Neuronal stem cell (in vitro differentiated cells): ENCODE results near the gene SUSD1.

ENCODE experiments used
- DNase-seq: peaks from one replicate; pipeline ENCODE4 v3.0.0-alpha.2; 2013; ENCODE audit warnings: low spot score
- H2AFZ ChIP-seq: one replicate; pipeline ENCODE4 v1.6.1; 2013; ENCODE audit warnings: mild to moderate bottlenecking, low read length, inconsistent platforms
- H2AK5ac ChIP-seq: 2 replicates; pipeline ENCODE4 v1.6.1; 2013; ENCODE audit warnings: low read depth, mild to moderate bottlenecking, inconsistent platforms, low read length, moderate library complexity, mixed read lengths
- H2BK120ac ChIP-seq: 2 replicates; pipeline ENCODE4 v1.6.1; 2013; ENCODE audit warnings: low read depth, mild to moderate bottlenecking, inconsistent platforms, low read length, moderate library complexity, mixed read lengths
- H2BK12ac ChIP-seq: one replicate; pipeline ENCODE4 v1.6.1; 2013; ENCODE audit warnings: low read length, inconsistent platforms
- H2BK15ac ChIP-seq: 2 replicates; pipeline ENCODE4 v1.6.1; 2013; ENCODE audit warnings: mild to moderate bottlenecking, low read length, inconsistent platforms, mixed read lengths
- H2BK5ac ChIP-seq: one replicate; pipeline ENCODE4 v1.6.1; 2013; ENCODE audit warnings: inconsistent platforms, mild to moderate bottlenecking, low read length, moderate library complexity
- H3K14ac ChIP-seq: one replicate; pipeline ENCODE4 v1.6.1; 2013; ENCODE audit warnings: low read length, inconsistent platforms
- H3K18ac ChIP-seq: 2 replicates; pipeline ENCODE4 v1.6.1; 2013; ENCODE audit warnings: low read length, inconsistent platforms
- H3K23ac ChIP-seq: 2 replicates; pipeline ENCODE4 v1.6.1; 2013; ENCODE audit warnings: low read depth, mild to moderate bottlenecking, mixed read lengths, low read length, inconsistent platforms; ENCODE audit not compliant: poor library complexity
- H3K27ac ChIP-seq: replicated peaks from 3 replicates; pipeline ENCODE4 v1.5.1; 2013; ENCODE audit warnings: low read length, inconsistent platforms
- H3K27me3 ChIP-seq, 3 experiments: 2 replicates each; pipeline ENCODE4 v1.6.1; 2013; ENCODE audit warnings: low read length in 3 of 3, mild to moderate bottlenecking in 2 of 3, inconsistent platforms in 1 of 3, low read depth in 1 of 3, mixed read lengths in 1 of 3, moderate library complexity in 1 of 3; ENCODE audit not compliant: control insufficient read depth in 3 of 3, insufficient read depth in 3 of 3
- H3K36me3 ChIP-seq, 2 donors: replicated peaks in 1 of 2; 2 replicates each; pipeline ENCODE4 v1.6.1; 2013; ENCODE audit warnings: low read length in 2 of 2; ENCODE audit not compliant: control insufficient read depth in 2 of 2, insufficient read depth in 2 of 2
- H3K4ac ChIP-seq: 2 replicates; pipeline ENCODE4 v1.6.1; 2013; ENCODE audit warnings: inconsistent platforms, mild to moderate bottlenecking, low read length, moderate library complexity
- H3K4me1 ChIP-seq, 2 donors: 1 replicate in 1 of 2; 2 replicates in 1 of 2; pipeline ENCODE4 v1.6.1; 2013; ENCODE audit warnings: low read length in 2 of 2, low read depth in 1 of 2; ENCODE audit not compliant: control insufficient read depth in 2 of 2, insufficient read depth in 1 of 2
- H3K4me2 ChIP-seq: one replicate; pipeline ENCODE4 v1.6.1; 2013; ENCODE audit warnings: mild to moderate bottlenecking, low read length, inconsistent platforms; ENCODE audit not compliant: insufficient read depth, poor library complexity, severe bottlenecking
- H3K4me3 ChIP-seq, 2 donors: 2 replicates each; pipeline ENCODE4 v1.5.1; 2013; ENCODE audit warnings: low read length in 2 of 2, mild to moderate bottlenecking in 2 of 2, inconsistent platforms in 1 of 2, moderate library complexity in 1 of 2
- H3K79me1 ChIP-seq: one replicate; pipeline ENCODE4 v1.6.1; 2013; ENCODE audit warnings: low read depth, mild to moderate bottlenecking, inconsistent platforms, low read length, moderate library complexity
- H3K9ac ChIP-seq: one replicate; pipeline ENCODE4 v1.6.1; 2013; ENCODE audit warnings: mild to moderate bottlenecking, low read depth, low read length, inconsistent platforms; ENCODE audit not compliant: poor library complexity
- H3K9me3 ChIP-seq, 2 donors: replicated peaks in 1 of 2; 2 replicates each; pipeline versions ENCODE3 to v1.6.1; 2013; ENCODE audit warnings: low read length in 2 of 2, mild to moderate bottlenecking in 2 of 2, inconsistent platforms in 1 of 2, low read depth in 1 of 2, mixed read lengths in 1 of 2, moderate library complexity in 1 of 2; ENCODE audit not compliant: control insufficient read depth in 2 of 2, insufficient read depth in 1 of 2
- H4K8ac ChIP-seq: one replicate; pipeline ENCODE4 v1.6.1; 2013; ENCODE audit warnings: low read depth, mild to moderate bottlenecking, inconsistent platforms, low read length, moderate library complexity
- H4K91ac ChIP-seq: one replicate; pipeline ENCODE4 v1.6.1; 2013; ENCODE audit warnings: low read length, low read depth, mild to moderate bottlenecking, inconsistent platforms; ENCODE audit not compliant: poor library complexity
- WGBS, 2 donors: extraction: QIAGEN DNeasy Blood & Tissue Kit; methylation state at CpG; one replicate each; pipeline ENCODE4 v1.1.7; 2013; ENCODE audit warnings: missing lambda C conversion rate in 2 of 2, mixed read lengths in 1 of 2; ENCODE audit not compliant: insufficient read length in 2 of 2, insufficient replicate concordance in 1 of 2; ENCODE audit errors: extremely low coverage in 2 of 2; 5-methylcytosine and 5-hydroxymethylcytosine counted together

Gene SUSD1

GRCh38 chr9:112025850-112026249 is 149.2 kb downstream of the SUSD1 start:
- H3K27ac ChIP-seq: no peak overlapping the region

GRCh38 chr9:112021742-112022141 is 153.4 kb downstream of the SUSD1 start:
- H3K27ac ChIP-seq: no peak overlapping the region

More at GRCh38 chr9:112025850-112026249, 149.2 kb downstream of the SUSD1 start:
- Histone ChIP-seq H3K18ac (no peak overlapping the region), H3K36me3 (no peaks in the 10 kb centered on the region), H2AK5ac (no peak overlapping the region), H3K4ac (no peak overlapping the region), H3K9me3 (no peaks in the 10 kb centered on the region), H3K4me3 (no peak overlapping the region), H2BK120ac (no peak overlapping the region), H2BK15ac (no peak overlapping the region), H2BK5ac (no peak overlapping the region), H3K27me3 (no peaks in the 10 kb centered on the region), H2BK12ac (no peak overlapping the region), H3K79me1 (no peaks in the 10 kb centered on the region), H3K4me1 (peaks cover 0 to 1% of the 10 kb centered on the region in 2 donors), H2AFZ (no peak overlapping the region), H4K91ac (no peak overlapping the region), H3K9ac (no peak overlapping the region), H4K8ac (no peak overlapping the region), H3K14ac (no peak overlapping the region), H3K4me2 (no peak overlapping the region), H3K23ac (no peak overlapping the region)
- no CpG with 5 or more reads among the region's 3 CpGs for WGBS, 2 donors
- DNase-seq: no peak

GRCh38 chr9:112020680-112021596 is 154.2 kb downstream of the SUSD1 start:
- Histone ChIP-seq H2BK15ac (no peak overlapping the region), H3K18ac (no peak overlapping the region), H3K9me3 (no peaks in the 10 kb centered on the region), H4K91ac (no peak overlapping the region), H3K4me2 (no peak overlapping the region), H3K27ac (no peak overlapping the region), H3K4me3 (no peak overlapping the region), H4K8ac (no peak overlapping the region), H3K9ac (no peak overlapping the region), H3K36me3 (no peaks in the 10 kb centered on the region), H3K23ac (no peak overlapping the region), H2BK5ac (no peak overlapping the region), H3K14ac (no peak overlapping the region), H2AFZ (no peak overlapping the region), H2BK12ac (no peak overlapping the region), H3K4ac (no peak overlapping the region), H3K79me1 (no peaks in the 10 kb centered on the region), H2AK5ac (no peak overlapping the region), H3K27me3 (no peaks in the 10 kb centered on the region), H2BK120ac (no peak overlapping the region), H3K4me1 (peaks cover 0 to 1% of the 10 kb centered on the region in 2 donors)
- no peak for DNase-seq
- no CpG with 5 or more reads among the region's 12 CpGs for WGBS, 2 donors

More at GRCh38 chr9:112021742-112022141, 153.4 kb downstream of the SUSD1 start:
- H3K36me3 ChIP-seq: no peaks in the 10 kb centered on the region
- H2BK120ac ChIP-seq: no peak overlapping the region
- no peak overlapping the region for H3K9ac ChIP-seq
- no peak overlapping the region for H3K4ac ChIP-seq
- DNase-seq: no peak
- no peaks in the 10 kb centered on the region for H3K9me3 ChIP-seq
- no peak overlapping the region for H3K4me2 ChIP-seq
- no peak overlapping the region for H2BK5ac ChIP-seq
- no peaks in the 10 kb centered on the region for H3K79me1 ChIP-seq
- H2AK5ac ChIP-seq: no peak overlapping the region
- peaks cover 0 to 1% of the 10 kb centered on the region in 2 donors for H3K4me1 ChIP-seq
- no peaks in the 10 kb centered on the region for H3K27me3 ChIP-seq
- H2BK15ac ChIP-seq: no peak overlapping the region
- no peak overlapping the region for H2BK12ac ChIP-seq
- no peak overlapping the region for H3K4me3 ChIP-seq
- no peak overlapping the region for H2AFZ ChIP-seq
- no peak overlapping the region for H4K8ac ChIP-seq
- no peak overlapping the region for H4K91ac ChIP-seq
- H3K18ac ChIP-seq: no peak overlapping the region
- no CpG with 5 or more reads among the region's 2 CpGs for WGBS, 2 donors
- no peak overlapping the region for H3K14ac ChIP-seq
- no peak overlapping the region for H3K23ac ChIP-seq

- no peak overlapping the region for H2BK5ac ChIP-seq
- H3K9ac ChIP-seq: no peak overlapping the region
- H3K18ac ChIP-seq: no peak overlapping the region
- no peak overlapping the region for H3K4ac ChIP-seq
- no CpG with 5 or more reads among the region's 5 CpGs for WGBS, 2 donors
- H2AFZ ChIP-seq: no peak overlapping the region
- H2BK12ac ChIP-seq: no peak overlapping the region
- no peak overlapping the region for H3K4me3 ChIP-seq
- no peaks in the 10 kb centered on the region for H3K9me3 ChIP-seq
- DNase-seq: no peak
- H3K27me3 ChIP-seq: no peaks in the 10 kb centered on the region
- no peak overlapping the region for H4K8ac ChIP-seq
- no peaks in the 10 kb centered on the region for H3K4me1 ChIP-seq
- no peaks in the 10 kb centered on the region for H3K79me1 ChIP-seq
- H3K14ac ChIP-seq: no peak overlapping the region
- H3K27ac ChIP-seq: no peak overlapping the region
- H3K36me3 ChIP-seq: no peaks in the 10 kb centered on the region
- no peak overlapping the region for H3K4me2 ChIP-seq
- no peak overlapping the region for H2BK15ac ChIP-seq
- no peak overlapping the region for H3K23ac ChIP-seq
- H2BK120ac ChIP-seq: no peak overlapping the region
- H4K91ac ChIP-seq: no peak overlapping the region
- no peak overlapping the region for H2AK5ac ChIP-seq
These were observed 157.2 kb downstream of the SUSD1 start for GRCh38 chr9:112017878-112018277.
